Mesenchymal stem cell (in vitro differentiated cells and primary cell): Measurements from ENCODE around the gene RAPGEFL1.
"Not testable (repeated sequence)": the region's sequence is repeated elsewhere in the genome, so short reads cannot be mapped to it uniquely, and the experiment has no call there.

Experiments used
- DNase-seq: peaks from one replicate; pipeline ENCODE4 v3.0.0-alpha.2; 2013
- H2AFZ ChIP-seq: one replicate; pipeline ENCODE4 v1.6.1; 2013; ENCODE audit warnings: low read depth, mild to moderate bottlenecking, control low read depth, inconsistent platforms, low read length, moderate library complexity
- H2AK5ac ChIP-seq: 2 replicates; pipeline ENCODE4 v1.6.1; 2013; ENCODE audit warnings: low read length, moderate library complexity, mild to moderate bottlenecking, inconsistent platforms; ENCODE audit not compliant: severe bottlenecking
- H2BK120ac ChIP-seq: one replicate; pipeline ENCODE4 v1.6.1; 2013; ENCODE audit warnings: low read depth, mild to moderate bottlenecking, inconsistent platforms, low read length, moderate library complexity
- H2BK12ac ChIP-seq, 2 experiments: one replicate each; pipeline ENCODE4 v1.6.1; 2013; ENCODE audit warnings: inconsistent platforms in 2 of 2, low read length in 2 of 2, mild to moderate bottlenecking in 2 of 2, moderate library complexity in 2 of 2, control low read depth in 1 of 2
- H2BK15ac ChIP-seq: one replicate; pipeline ENCODE4 v1.6.1; 2013; ENCODE audit warnings: mild to moderate bottlenecking, low read depth, inconsistent platforms; ENCODE audit not compliant: poor library complexity, severe bottlenecking
- H2BK5ac ChIP-seq: 2 replicates; pipeline ENCODE4 v1.6.1; 2013; ENCODE audit warnings: low read depth, mild to moderate bottlenecking, low read length, control low read depth, inconsistent platforms; ENCODE audit not compliant: poor library complexity, severe bottlenecking
- H3K14ac ChIP-seq, 2 experiments: one replicate each; pipeline ENCODE4 v1.6.1; 2013; ENCODE audit warnings: inconsistent platforms in 2 of 2, low read length in 2 of 2, control low read depth in 1 of 2, mild to moderate bottlenecking in 1 of 2, moderate library complexity in 1 of 2
- H3K18ac ChIP-seq, 2 experiments: one replicate each; pipeline ENCODE4 v1.6.1; 2013; ENCODE audit warnings: inconsistent platforms in 2 of 2, low read length in 2 of 2, control low read depth in 1 of 2, low read depth in 1 of 2, mild to moderate bottlenecking in 1 of 2
- H3K23ac ChIP-seq, 2 experiments: one replicate each; pipeline ENCODE4 v1.6.1; 2013; ENCODE audit warnings: inconsistent platforms in 2 of 2, low read length in 2 of 2, mild to moderate bottlenecking in 2 of 2, moderate library complexity in 2 of 2, control low read depth in 1 of 2
- H3K27ac ChIP-seq: 2 replicates; pipeline ENCODE4 v1.5.1; 2013; ENCODE audit warnings: mild to moderate bottlenecking, moderate library complexity, low read length, control low read depth, inconsistent platforms; ENCODE audit not compliant: poor library complexity, severe bottlenecking
- H3K27me3 ChIP-seq, 2 experiments: 2 replicates each; pipeline versions ENCODE4 v1.6.1 to v1.7.0; 2013; ENCODE audit warnings: low read length in 2 of 2, mild to moderate bottlenecking in 2 of 2, moderate library complexity in 2 of 2, control low read depth in 1 of 2, inconsistent platforms in 1 of 2; ENCODE audit not compliant: control insufficient read depth in 1 of 2, insufficient read depth in 1 of 2
- H3K36me3 ChIP-seq, 2 experiments: 2 replicates each; pipeline versions ENCODE4 v1.6.1 to v1.7.0; 2013; ENCODE audit warnings: low read length in 2 of 2, control low read depth in 1 of 2, inconsistent platforms in 1 of 2, low read depth in 1 of 2, mild to moderate bottlenecking in 1 of 2; ENCODE audit not compliant: insufficient read depth in 2 of 2, control insufficient read depth in 1 of 2
- H3K4ac ChIP-seq, 2 experiments: one replicate each; pipeline ENCODE4 v1.6.1; 2013; ENCODE audit warnings: inconsistent platforms in 2 of 2, low read length in 2 of 2, mild to moderate bottlenecking in 2 of 2, moderate library complexity in 2 of 2, control low read depth in 1 of 2, low read depth in 1 of 2
- H3K4me1 ChIP-seq: 2 replicates; pipeline ENCODE4 v1.6.1; 2013; ENCODE audit warnings: low read depth, low read length, control low read depth; ENCODE audit not compliant: control insufficient read depth, insufficient read depth
- H3K4me2 ChIP-seq: 2 replicates; pipeline ENCODE4 v1.6.1; 2013; ENCODE audit warnings: low read length, mild to moderate bottlenecking, inconsistent platforms; ENCODE audit not compliant: poor library complexity, severe bottlenecking
- H3K4me3 ChIP-seq, 2 experiments: 2 replicates each; pipeline versions ENCODE4 v1.5.1 to v1.7.0; 2013; ENCODE audit warnings: low read length in 2 of 2, mild to moderate bottlenecking in 2 of 2, control low read depth in 1 of 2, low read depth in 1 of 2; ENCODE audit not compliant: insufficient read depth in 1 of 2
- H3K79me1 ChIP-seq: replicated peaks from 2 replicates; pipeline ENCODE4 v1.6.1; 2013; ENCODE audit warnings: mild to moderate bottlenecking, control low read depth, low read length, inconsistent platforms; ENCODE audit not compliant: poor library complexity, severe bottlenecking
- H3K9ac ChIP-seq: 2 replicates; pipeline ENCODE4 v1.7.0; 2013; ENCODE audit warnings: mild to moderate bottlenecking, low read length, moderate library complexity
- H3K9me3 ChIP-seq: 2 replicates; pipeline ENCODE4 v1.7.0; 2013; ENCODE audit warnings: mild to moderate bottlenecking, low read length; ENCODE audit not compliant: control insufficient read depth
- H4K8ac ChIP-seq: one replicate; pipeline ENCODE4 v1.6.1; 2013; ENCODE audit warnings: inconsistent platforms, mild to moderate bottlenecking, low read length, moderate library complexity
- H4K91ac ChIP-seq: one replicate; pipeline ENCODE4 v1.6.1; 2013; ENCODE audit warnings: mild to moderate bottlenecking, low read length, inconsistent platforms
- whole genome bisulfite sequencing: methylation state at CpG from one replicate; pipeline ENCODE4 v1.1.7; 2013; ENCODE audit warnings: mixed read lengths; 5-methylcytosine and 5-hydroxymethylcytosine counted together

RAPGEFL1 gene

GRCh38 chr17:40134184-40134583 lies 43.1 kb upstream of the RAPGEFL1 start:
- no peak overlapping the region for H3K14ac ChIP-seq
- H2BK15ac ChIP-seq: no peak overlapping the region
- H3K79me1 ChIP-seq: peaks cover 7% of the 10 kb centered on the region
- no peak overlapping the region for H2AFZ ChIP-seq
- H3K4me3 ChIP-seq: no peak overlapping the region
- no peak overlapping the region for H3K18ac ChIP-seq
- H2BK5ac ChIP-seq: no peak overlapping the region
- WGBS: 95% methylated on average over 6 of the region's 7 CpGs
- no peak overlapping the region for H3K23ac ChIP-seq
- no peak for DNase-seq
- no peak overlapping the region for H3K4me2 ChIP-seq
- peaks cover 21 to 90% of the 10 kb centered on the region in 2 experiments for H3K36me3 ChIP-seq
- no peak overlapping the region for H2BK12ac ChIP-seq
- no peak overlapping the region for H3K27ac ChIP-seq
- peak overlapping the region; percentile 17 for H3K9ac ChIP-seq
- no peak overlapping the region for H3K4ac ChIP-seq
- H3K27me3 ChIP-seq: no peaks in the 10 kb centered on the region
- H3K4me1 ChIP-seq: peaks cover 3% of the 10 kb centered on the region
- no peak overlapping the region for H2BK120ac ChIP-seq
- H4K91ac ChIP-seq: no peak overlapping the region
- no peak overlapping the region for H4K8ac ChIP-seq
- no peak overlapping the region for H2AK5ac ChIP-seq
- H3K9me3 ChIP-seq: no peaks in the 10 kb centered on the region

GRCh38 chr17:40135817-40136216 lies 41.5 kb upstream of the RAPGEFL1 start:
- no peak for DNase-seq
- Histone ChIP-seq H3K4me3 (no peak overlapping the region), H3K4me2 (no peak overlapping the region), H3K9ac (peak overlapping the region; percentile 37), H3K23ac (no peak overlapping the region), H3K4me1 (peaks cover 7% of the 10 kb centered on the region), H2BK120ac (no peak overlapping the region), H3K36me3 (peaks cover 15 to 74% of the 10 kb centered on the region in 2 experiments), H3K27me3 (no peaks in the 10 kb centered on the region), H3K14ac (no peak overlapping the region), H3K4ac (no peak overlapping the region), H3K9me3 (no peaks in the 10 kb centered on the region), H3K79me1 (peaks cover 5% of the 10 kb centered on the region), H3K27ac (peak overlapping the region; percentile 11), H2BK5ac (no peak overlapping the region), H2AK5ac (no peak overlapping the region), H4K91ac (no peak overlapping the region), H2BK15ac (no peak overlapping the region), H2AFZ (no peak overlapping the region), H4K8ac (no peak overlapping the region), H2BK12ac (no peak overlapping the region), H3K18ac (no peak overlapping the region)
- WGBS: 100% methylated on average over 3 of the region's 3 CpGs

GRCh38 chr17:40139566-40140058 lies 37.7 kb upstream of the RAPGEFL1 start:
- Histone ChIP-seq H3K4me3 (peak overlapping the region; percentile 35 to 89), H3K4me1 (peaks cover 7% of the 10 kb centered on the region), H3K27me3 (no peaks in the 10 kb centered on the region), H4K91ac (peak overlapping the region; percentile 30), H2BK5ac (no peak overlapping the region), H2AK5ac (peak overlapping the region; percentile 91), H3K27ac (peak overlapping the region; percentile 72), H3K9me3 (no peaks in the 10 kb centered on the region), H4K8ac (peak overlapping the region; percentile 90), H3K36me3 (peaks cover 23 to 60% of the 10 kb centered on the region in 2 experiments), H3K4ac (peak overlapping the region; percentile 69 to 93), H2BK12ac (peak overlapping the region; percentile 80 to 90), H2BK15ac (no peak overlapping the region), H2BK120ac (peak overlapping the region; percentile 21), H3K14ac (peak overlapping the region in 1 of 2 experiments; percentile 74), H3K9ac (peak overlapping the region; percentile 95), H2AFZ (no peak overlapping the region), H3K23ac (peak overlapping the region in 1 of 2 experiments; percentile 67), H3K79me1 (peaks cover 12% of the 10 kb centered on the region), H3K4me2 (peak overlapping the region; percentile 50), H3K18ac (peak overlapping the region; percentile 34 to 91)
- DNase-seq: no peak
- whole genome bisulfite sequencing: 54% methylated on average over 14 of the region's 14 CpGs

- H3K9ac ChIP-seq, H3K4ac ChIP-seq, H3K23ac ChIP-seq, H2BK5ac ChIP-seq, H2BK15ac ChIP-seq, H3K27me3 ChIP-seq, H2BK12ac ChIP-seq, H3K4me1 ChIP-seq, H4K91ac ChIP-seq, H4K8ac ChIP-seq, H2AK5ac ChIP-seq, H3K4me2 ChIP-seq, H3K9me3 ChIP-seq, H3K18ac ChIP-seq, H2BK120ac ChIP-seq, DNase-seq, H3K14ac ChIP-seq, H3K27ac ChIP-seq, H2AFZ ChIP-seq, H3K4me3 ChIP-seq: not testable (repeated sequence)
- Histone ChIP-seq H3K36me3 (peaks cover 24 to 52% of the 10 kb centered on the region in 2 experiments), H3K79me1 (peaks cover 14% of the 10 kb centered on the region)
- 100% methylated on average over 3 of the region's 3 CpGs for WGBS
Measured at GRCh38 chr17:40143166-40143565, 34.1 kb upstream of the RAPGEFL1 start.
